EH (cell line): ENCODE measurements around the gene AP3D1.

ENCODE experiments used
- DNase-seq: peaks from one replicate; pipeline ENCODE4 v3.0.0-alpha.2; 2015; ENCODE audit warnings: low read depth

Gene AP3D1

DNA sequence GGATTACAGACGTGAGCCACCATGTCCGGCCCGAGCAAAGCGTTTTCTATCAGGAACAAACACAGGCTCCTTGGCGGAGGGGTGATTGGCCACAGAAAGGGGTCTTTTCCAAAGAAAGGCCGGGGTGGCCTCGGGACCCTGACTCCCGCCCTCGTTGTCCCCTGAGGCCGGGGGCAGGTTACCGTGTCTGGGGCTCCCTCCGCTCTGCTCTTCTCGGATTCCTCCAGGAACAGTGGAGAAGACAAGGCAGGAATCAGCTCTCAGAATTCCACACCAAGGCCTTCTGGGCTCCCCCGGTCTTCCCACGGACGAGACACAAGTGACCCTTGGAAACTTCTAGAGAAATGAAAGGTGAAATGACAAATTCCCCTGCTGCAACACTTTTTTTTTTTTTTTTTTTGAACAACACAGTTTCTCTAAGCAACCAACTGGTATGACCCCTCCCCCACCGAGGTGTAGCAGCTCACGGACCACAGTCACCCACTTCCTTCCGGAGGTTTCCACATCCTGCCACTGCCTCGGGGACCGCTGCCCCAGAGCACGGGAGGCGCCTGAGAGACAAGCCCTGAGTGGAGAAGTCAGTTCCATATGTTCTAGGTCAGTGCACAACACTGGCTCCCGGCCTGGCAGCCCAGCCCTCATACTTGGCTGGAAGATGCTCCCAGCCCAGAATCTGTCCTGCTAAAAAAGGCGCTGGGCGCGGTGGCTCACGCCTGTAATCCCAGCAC, 66.2 kb downstream of the AP3D1 start:
- DNase-seq = peak; percentile 81

DNA sequence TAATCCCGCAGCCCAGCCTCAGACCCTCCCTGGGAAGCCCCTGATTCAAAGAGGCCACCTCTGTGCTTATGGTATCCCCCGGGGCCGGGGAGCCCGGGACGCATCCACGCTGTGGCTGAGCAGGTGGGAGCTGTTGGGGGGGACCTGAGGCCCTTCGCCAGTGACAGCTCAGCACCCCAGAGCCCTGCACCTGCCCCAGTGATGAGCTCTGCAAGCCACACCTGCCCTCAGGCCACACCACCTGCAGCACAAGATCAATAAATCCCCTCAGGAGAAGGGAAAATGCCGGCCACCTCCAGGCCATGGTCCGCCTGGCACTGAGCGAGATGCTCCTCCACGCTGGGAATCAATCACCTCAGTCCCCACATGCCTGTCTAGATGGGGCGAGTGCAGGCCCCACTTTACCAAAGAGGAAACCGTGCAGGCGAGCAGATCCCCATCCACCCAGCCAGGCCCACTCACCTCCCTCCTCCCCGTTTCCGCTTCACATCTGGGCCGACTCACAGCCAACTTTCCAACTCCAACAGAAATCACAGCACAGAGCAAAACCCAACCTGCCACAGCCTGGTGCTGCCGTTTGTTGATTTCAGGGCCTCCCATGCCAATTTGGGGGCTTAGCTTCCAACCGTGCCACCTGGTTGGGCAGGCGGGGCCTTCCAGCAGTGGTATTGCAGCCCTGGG, 68.1 kb downstream of the AP3D1 start:
- DNase-seq = no peak

DNA sequence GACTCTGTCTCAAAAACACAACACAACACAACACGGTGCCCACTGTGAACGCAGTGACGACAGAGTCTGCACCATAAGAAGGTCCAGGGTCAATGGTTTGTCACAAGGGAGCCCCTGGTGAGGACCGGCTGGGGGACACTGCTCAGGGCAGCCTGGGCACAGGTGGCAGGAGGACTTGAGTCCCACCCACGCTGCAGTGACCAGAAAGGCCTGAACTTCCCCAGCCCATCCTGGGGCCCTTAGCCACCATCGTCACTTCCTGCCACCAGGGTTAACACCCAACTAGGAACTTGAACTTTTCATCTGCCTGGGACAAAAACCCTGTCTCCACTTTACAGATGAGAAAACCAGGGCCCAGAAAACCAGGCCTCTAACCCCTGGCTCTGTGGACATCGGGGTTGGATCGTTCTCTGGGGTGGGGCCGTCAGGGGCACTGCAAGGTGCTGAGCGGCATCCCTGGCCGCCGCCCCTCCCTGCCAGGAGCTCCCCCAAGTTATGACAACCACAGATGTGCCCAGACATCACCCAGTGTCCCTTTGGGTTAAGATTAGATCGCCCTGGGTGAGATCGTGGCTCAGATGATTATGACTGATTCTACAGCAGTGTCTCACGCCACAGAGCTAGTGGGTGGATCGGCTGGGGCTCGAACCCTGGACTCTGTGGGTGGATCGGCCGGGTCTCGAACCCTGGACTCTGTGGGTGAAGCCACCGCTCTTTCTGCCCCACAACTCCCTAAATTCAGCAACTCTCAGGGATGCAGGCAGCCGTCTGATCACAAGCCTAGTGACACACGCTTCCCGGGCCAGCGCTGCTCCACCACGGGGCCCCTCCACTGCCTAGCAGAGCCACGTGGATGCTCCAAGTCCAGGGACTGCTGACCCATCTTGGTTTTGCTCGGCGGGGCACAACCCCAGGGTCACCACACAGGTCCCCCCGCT, 69.2 kb downstream of the AP3D1 start:
- no peak for DNase-seq

DNA sequence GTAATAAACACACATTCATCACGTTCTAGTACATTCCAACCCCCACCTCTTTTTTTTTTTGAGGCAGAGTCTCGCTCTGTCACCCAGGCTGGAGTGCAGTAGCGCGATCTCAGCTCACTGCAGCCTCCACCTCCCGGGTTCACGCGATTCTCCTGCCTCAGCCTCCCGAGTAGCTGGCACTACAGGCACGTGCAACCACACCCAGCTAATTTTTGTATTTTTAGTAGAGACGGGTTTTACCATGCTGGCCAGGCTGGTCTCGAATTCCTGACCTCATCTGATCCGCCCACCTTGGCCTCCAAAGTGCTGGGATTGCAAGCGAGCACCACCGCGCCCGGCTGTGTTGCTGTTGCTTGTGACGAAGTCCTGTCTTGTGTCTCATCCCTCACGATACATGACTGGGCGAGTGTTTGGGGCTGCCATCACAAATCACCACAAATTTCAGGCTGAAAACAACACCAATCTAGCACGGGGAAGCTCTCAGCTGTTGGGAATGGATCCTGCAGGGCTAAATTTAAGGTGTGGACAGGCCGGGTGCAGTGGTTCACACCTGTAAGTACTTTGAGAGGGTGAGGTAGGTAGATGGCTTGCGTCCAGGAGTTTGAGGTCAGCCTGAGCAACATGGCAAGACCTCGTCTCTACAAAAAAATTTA, 70.9 kb downstream of the AP3D1 start:
- no peak for DNase-seq

DNA sequence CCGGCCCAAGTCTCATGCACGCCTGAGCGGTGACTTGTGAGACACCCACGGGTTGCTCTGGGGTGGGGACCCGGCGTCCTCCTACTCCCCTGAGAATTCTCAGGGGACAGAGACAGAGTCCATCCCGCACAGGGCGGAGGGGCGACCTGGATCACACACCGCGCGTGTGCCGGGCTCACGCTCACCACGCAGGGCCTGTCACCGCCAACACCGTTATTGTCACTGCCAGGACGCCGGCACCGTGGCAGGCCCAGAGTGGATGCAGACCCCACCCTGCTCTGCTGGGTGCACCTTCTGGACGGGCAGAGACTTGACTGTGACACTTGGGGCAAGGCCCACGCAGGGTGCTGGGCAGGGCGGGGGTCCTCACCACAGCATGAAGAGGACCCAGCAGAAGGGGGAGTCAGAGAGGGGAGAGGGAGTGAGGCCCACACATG, 71.5 kb downstream of the AP3D1 start:
- DNase-seq = no peak

DNA sequence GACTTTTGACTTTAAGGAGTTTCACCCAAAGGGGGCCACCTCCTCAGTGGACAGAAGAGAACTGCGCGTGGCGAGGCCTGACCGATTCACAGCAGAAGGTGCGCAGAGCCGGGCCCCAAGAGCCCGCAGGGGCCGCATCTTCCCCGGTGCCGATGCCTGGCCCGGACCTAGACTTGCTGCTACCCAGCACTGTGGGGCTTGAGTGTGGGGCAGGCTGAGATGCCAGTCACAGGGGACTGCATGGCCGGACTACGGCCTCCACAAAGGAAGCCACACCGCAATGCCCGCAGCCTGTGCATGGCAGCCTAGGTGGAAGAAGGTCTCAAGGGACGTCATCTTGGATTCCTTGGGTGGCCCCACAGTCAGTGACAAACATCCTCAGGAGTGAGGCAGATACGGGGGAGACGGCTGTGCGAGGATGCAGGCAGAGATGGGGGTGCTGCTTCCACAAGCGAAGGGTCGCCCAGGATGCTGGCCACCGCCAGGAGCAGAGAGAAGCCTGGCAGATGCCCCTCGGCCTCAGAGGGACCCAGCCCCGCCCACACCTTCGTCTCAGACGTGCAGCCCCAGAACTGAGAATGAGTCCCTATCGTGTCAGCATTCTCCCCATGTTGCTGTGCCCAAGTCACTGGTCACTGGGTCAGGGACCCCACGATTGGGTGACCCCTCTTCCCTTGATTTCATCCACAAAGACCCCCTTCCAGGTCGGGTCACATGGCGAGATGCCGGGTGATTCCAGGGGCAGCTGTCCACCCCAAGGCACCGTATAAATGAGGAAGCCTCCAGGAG, 72.1 kb downstream of the AP3D1 start:
- no peak for DNase-seq

DNA sequence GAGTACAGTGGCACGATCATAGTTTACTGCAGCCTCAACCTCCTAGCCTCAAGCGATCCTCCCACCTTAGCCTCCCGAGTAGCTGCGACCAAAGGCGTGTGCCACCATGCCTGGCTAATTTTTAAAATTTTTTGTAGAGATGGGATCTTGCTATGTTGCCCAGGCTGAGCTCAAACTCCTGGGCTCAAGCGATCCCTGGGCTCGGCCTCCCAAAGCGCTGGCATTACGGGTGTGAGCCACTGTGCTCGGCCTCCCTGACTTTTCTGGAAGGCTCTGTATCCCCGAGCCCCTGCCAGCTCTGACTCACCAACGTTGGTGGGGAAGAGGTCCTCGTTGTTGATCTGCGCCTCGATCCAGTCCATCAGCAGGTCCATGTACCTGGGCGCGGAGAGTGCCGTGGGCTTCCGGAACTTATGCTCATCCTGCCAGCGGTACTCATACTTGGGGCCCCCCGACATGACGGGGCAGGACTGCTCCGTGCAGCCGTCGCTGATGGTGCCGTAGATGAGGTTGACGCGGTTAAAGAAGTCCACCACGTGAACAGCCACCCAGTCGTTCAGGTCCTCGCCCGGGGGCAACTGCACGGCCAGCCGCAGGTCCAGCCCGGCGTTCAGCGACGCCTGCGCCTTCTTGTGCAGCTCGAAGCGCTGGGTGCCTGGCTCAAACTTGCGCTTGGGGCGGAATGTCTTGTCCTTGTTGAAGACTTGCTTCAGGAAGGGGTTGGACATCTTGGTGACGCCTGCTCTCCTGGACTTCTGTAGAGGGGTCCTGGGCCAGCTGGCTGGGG, 73.3 kb downstream of the AP3D1 start:
- DNase-seq = no peak

DNA sequence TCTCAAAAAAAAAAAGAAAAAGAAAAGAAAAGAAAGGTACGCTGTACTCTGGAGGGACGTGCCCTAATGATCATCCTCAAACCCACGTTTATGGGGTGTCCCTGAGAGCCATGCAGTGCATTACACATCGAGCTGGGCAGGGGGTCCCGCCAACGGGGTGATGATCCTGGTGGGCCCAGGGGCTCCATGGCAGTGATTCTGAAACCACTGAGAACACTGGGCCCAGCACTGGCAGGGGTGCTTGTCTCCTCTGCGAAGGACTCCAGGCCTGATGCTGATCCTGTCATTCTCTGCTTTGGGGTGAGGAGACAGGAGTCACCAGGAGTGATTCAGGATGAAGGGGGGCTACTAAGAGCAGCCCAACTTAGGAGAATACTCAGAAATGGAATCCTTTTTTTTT, 74.0 kb downstream of the AP3D1 start:
- DNase-seq = no peak

DNA sequence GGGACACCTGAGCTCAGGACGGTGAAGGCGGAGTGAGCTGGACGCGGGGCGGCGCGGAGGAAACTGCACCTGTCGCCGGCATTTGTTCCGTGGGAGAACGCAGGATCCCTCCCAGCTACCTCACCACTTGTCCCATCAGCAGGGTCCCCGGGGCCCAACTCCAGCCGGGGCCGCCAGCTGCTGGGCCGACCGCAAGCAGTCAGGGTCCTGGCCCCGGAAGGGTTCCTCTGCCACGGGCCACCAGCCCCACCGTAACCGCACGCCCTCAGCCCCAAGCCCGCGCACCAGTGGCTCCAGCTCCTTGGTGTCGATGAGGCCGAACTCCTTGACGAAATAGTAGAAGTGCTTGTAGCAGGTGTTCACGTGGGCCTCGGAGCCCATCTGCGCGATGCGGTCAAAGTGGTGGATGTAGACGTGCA, 74.8 kb downstream of the AP3D1 start:
- no peak for DNase-seq

DNA sequence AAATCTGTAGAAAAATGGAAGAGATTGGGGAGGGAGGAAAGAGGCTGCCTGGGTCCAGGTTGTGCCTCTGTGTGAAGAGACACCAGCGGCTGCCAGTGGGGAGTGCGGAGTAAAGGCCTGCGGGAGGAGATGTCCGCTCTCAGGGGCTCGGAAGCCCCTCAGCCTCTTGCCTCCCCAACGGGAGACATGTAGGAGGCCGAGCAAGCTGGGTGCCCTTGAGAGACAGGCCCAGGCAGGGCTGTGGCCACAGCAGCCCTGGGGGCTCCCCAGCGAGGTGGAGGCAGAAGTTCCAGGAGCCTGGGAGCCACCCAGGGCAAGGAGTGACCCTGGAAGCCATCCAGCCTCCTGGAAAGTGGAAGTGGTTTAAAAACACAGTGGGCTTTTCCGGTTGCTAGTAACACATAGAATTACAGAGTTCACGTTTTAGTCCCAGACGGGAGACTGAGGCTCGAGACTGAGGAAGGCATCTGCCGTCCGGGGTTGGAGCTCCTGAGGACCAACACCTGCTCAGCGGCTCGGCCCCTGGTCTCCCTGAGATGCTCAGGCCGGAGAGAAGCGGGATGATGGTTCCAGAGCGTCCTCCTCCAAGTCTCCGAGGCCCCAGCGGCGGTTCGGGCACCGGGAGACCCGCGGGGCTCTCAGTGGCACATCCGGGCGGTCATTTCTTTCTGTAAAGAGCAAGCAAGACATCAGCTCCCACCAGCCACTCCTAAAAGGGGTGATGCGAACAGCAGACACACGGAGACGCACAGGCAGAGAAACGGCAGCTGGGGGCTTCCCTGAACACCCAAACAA, 78.4 kb downstream of the AP3D1 start:
- no peak for DNase-seq

DNA sequence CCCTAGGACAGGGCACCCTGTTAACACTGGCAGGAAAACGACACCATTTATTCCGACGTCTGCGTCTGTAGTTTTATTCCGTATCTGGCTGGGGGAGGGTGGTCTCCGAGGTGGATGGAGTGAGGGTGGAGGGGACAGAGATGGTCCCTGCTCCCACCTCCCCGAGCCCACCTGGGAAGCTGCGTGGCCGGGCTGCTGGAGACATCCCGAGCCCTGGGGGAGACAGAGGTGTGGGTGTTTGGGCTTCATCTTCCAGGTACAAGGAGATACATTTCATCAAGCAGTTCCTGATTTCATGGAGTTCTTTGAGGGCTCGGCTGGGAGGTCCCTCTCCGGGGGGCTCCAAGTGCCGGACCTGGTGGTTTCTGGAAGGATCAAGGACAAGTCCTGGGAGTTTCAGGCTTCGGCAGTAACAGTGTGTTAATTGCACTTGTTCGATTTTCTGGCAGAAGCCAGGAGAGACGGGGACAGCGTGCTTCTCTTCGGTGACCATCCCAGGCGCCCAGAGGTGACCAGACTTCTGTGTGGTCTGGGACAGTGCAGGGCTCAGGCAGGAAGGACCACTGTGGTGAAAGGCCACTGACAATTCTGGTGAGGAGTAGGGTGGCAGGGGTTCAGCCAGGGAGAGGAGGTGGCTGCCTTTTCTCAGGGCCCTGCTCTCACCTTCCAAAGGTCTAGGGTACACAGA, 80.2 kb downstream of the AP3D1 start:
- no peak for DNase-seq

DNA sequence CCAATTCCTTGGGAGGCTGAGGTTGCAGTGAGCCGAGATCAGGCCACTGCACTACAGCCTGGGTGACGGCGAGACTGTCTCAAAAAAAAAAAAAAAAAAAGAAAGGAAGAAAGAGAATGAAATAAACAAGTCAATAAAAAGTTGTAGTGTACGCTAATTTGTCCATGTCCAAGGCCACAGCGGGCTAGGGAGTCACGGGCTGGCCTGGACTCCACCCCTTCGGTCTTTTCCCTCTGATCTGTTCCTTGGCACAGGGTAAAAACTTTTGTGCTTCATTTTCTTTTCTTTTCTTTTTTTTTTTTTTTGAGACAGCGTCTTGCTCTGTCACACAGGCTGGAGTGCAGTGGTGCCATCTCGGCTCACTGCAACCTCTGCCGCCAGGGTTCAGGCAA, 80.9 kb downstream of the AP3D1 start:
- no peak for DNase-seq

DNA sequence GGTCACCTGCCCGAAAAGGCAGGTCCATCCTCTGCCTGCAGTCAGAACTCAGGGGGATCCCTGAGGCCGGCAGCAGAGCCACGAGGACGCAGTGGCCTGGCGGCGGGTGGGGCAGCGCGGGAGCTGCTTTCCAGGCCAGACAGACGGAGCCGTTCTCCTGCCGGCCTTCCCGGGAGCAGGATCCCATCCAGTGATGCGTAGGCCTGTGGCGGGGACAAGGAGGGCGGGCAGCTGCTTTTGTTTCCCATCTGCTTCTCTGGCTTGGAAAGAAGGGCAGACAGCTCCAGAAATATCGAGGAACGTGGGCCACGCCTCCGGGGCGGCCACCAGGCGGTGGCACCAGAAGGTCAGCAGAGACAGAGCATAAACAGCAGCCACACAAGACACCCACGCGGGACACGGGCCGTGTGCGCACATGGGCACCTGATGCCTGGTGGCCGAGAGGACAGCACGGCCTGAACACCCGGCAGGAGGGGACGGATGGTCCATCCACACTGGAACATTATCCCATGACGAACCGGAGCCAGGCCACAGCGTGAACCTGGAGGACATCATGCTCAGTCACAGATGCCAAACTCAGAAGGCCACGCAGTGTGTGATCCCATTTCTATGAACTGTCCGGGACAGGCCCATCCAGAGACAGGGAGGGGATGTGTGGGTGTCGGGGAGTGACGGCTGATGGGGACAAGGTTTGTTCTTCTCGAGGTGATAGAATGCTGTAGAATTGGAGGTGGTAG, 86.4 kb downstream of the AP3D1 start:
- peak; percentile 41 for DNase-seq

DNA sequence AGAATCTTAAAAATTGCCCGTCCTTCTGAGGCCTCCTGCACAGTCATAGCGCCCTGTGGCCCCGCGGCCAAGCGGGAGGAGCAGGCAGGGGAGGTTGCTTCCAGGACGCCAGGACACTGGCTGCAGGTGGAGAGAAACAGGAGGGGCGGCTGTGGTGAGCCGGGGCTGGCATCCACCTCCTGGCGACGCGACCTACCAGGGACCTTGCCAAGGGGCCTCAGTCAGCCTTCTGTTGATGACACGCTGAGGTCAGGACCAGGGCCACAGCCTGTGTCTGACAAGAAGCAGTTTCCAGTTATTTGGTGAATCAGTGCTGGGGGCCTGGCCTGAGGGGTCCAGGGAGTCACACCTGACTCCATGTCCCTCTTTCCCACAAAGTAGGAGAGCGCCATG, 87.0 kb downstream of the AP3D1 start:
- DNase-seq = no peak

DNA sequence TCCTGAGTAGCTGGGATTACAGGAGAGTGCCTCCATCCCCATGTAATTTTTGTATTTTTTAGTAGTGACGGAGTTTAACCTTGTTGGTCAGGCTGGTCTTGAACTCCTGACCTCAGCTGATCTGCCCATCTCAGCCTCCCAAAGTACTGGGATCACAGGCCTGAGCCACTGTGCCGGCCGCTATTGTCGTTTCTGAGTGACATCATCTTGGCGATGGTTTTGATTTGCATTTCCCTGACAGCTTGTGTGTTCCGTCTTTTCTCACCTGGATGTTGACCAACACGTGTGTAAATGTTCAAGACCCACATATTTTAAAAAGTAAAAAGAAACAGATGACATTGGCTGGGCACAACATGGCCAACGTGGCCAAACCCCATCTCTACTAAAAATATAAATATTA, 87.5 kb downstream of the AP3D1 start:
- no peak for DNase-seq

DNA sequence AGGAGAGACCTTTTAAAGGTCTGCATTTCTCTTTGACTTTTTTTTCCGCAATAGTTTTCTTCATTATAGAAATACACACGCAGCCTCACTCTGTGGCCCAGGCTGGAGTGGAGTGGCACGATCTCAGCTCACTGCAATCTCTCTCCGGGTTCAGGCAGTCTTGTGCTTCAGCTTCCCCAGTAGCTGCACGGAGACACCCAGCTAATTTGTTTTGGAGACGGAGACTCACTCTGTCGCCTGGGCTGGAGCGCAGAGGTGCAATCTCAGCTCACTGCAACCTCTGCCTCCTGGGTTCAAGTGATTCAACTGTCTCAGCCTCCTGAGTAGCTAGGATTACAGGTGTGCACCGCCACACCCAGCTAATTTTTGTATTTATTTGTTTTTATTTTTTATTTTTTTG, 88.6 kb downstream of the AP3D1 start:
- no peak for DNase-seq

DNA sequence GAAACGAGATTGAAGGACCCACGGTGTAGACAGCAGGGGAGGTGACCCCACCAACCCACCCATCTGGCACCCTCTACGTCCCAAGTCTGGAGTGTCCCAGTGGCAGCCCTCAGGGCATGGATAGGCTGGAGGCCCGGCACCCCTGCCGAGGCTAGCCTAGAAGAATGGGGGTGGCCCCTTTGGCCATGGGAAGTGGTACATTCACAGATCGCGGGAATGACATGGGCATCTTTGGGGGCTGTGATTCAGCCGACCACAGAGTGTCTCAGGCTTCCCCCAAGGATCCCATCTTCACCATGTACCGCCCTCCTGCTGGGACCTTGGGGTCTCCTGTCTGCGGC, 89.0 kb downstream of the AP3D1 start:
- no peak for DNase-seq
